IPS DF 19.7 (cell line): ENCODE results near the gene HMCN1.

Experiments used
- DNase-seq: peaks from one replicate; pipeline ENCODE4 v3.0.0-alpha.2; 2013; ENCODE audit warnings: low read depth, low spot score

HMCN1 gene

DNA sequence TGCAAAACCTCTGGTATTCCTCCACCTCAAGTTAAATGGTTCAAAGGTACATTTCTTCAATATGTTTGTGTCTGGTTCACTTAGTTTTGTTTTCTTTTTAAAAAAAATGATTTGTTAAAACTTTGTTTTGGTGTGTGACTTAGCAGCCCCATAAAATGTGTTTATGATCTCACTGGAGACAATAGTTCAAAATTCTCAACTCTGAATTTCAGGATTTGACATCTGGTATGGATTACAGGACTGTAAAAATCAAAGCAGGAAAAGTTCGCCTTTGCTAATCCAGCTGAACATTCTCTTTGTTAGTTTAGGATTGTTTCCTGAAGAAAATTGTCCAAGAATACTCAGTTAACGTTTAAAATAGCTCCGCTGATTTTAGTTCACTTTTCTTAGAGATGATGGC, 231.7 kb downstream of the HMCN1 start:
- no peak for DNase-seq

DNA sequence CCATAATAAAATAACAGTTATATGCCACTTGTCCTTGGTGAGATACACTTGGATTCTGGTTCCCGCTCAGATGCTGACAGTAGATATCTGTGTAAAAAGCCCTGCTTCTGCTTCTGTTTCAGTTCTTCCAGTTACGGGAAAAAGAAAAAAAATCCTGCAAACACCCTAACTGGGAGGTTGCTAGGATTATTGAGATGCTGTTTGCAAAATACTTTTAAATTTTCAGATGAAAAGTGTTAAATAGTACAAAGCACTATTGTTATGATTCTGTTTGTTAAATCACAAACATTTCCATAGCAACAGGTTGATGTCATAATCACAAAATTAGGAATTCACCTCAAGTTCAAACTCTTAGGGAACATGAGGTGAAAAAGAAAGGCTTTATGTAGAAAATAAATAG, 232.3 kb downstream of the HMCN1 start:
- no peak for DNase-seq

DNA sequence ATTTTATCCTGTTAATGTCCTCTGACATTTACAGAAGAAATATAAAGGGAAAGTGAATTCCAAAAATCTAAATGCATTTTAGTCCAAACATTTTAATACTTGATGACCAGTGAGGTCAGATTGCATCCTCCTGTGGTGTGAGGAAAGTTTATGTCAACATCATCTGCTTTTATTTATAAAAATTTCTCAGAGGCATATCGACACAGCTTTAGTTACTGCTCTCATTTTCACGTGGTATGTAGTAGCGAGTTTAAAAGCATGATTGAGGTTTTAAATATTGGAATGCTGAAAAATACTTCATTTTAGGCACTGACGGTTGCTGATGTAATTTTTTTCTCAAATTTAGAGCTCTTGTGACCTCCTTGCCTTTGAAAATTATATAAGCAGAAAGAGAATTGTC, 234.8 kb downstream of the HMCN1 start:
- DNase-seq = no peak

DNA sequence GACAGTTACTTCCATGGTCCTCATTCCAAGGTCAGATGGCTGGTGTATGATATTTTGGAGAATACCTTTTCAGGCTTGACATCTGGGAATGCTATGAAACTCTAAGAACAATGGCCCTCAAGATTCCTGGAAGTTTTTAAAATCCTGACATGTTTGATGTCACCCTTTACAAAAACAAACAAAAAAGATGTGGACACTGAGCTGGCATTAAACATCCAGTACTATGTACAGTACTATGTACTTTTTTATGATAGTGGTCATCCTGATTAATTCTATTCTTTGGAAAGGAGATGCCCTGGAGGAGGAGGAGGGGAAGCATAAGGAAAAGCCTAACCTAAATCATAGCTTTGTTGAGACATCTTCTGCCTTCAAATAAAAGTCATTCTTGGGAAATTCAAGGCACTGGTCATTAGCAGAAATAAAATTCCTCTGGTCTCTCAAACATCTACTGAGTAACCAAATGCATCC, 235.4 kb downstream of the HMCN1 start:
- no peak for DNase-seq

DNA sequence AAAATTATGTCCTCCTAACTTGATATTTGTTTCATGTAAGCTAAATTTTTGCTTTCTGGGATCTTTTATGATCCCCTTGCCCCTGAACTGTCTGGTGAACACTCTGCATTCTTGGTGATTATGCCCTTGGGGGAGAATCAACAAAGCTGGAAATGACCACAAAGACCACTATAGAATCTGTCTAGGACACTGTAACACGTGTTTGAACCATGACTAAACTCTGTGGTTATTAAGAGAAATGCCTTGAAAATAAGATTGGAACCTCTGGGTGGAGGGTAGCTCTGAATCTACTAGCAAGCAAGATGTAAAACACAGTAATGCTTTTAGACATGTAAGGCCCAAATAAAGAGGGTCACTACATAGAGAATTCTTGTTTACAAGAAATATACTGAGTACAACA, 237.5 kb downstream of the HMCN1 start:
- DNase-seq = no peak

DNA sequence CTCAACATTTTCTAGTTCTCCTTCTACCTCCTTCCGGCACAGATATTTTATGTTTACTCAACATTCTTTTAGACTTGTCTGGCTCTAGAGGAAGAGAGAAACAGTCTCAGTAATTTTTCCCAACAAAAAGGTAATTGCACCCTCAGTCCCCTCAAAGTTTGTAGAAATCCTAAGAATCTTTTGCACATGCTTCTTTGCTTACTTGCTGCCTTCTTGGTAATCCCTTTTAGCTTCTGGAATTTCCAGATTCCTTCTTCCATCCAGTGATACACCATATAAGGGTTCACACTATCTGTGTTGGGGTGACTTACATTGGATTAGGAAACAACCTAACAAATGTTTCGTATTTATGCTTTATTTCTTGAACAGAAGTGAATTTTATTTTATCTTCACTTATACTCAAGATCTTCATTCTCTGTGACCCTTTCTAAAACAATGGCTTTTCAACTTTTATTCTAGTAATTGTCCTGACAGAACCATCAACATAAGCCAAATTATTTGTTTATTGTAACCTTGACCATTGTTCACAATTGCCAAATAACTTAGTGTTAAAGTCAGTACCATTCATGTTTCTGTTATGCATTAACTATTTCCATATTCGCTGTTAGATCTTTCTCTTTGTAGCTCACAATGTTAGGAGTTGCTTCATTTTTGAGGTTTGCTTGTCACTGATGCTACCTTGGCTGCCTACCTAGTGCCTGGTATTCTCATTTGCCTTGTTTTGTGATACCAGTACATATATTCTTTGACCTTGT, 238.1 kb downstream of the HMCN1 start:
- no peak for DNase-seq

DNA sequence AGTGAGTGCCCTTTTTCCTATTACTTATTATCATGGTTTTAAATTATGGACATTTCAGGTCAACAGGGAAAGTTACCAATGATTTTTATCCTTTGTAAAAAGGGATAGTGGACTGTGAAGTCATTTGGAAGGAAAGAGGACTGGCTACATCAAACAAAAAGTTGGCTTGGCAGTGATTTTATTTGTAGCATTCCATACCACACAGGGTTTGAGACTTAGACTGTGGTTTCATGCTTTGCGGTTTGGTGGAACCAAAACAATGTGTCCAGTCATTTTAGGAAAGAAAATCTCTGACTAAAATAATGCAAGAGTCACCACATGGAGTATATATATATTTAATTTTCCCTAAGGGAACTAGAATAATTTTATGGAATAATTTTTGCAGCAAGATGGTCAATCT, 239.5 kb downstream of the HMCN1 start:
- no peak for DNase-seq

DNA sequence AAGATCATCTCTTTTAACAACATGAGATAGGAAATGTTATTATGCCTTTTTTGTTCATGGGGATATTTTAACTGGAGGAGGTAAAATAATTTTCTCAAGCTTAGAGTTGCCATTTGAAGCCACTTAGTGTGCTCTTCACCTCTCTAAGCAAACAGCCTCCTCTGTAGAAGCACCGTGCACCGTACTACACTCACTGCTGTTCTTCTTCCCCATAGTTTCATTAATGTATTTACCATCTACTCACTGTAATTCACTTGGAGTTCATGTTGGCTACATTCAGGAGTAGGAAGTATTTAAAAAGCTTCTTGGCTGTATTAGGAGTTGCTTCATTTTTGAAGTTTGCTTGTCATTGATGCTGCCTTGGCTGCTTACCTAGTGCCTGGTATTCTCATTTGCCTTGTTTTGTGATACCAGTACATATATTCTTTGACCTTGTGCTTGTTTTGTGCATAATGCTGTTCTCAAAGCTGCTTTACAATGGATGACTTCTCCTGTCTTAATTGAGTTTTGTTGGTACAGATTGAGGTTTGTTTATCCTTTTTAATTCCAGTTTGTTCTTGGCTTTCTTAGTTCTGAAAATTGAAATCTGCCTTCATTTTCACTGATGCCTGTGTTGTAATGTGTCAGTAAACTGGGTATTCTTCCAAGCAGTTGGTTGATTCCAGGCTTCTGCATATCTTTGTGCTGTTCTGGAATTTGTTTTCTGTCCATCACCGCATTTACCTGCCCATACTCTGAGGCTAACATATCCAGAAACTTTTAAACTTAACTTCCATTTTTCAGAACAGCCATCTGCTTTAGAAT, 240.4 kb downstream of the HMCN1 start:
- DNase-seq = no peak

DNA sequence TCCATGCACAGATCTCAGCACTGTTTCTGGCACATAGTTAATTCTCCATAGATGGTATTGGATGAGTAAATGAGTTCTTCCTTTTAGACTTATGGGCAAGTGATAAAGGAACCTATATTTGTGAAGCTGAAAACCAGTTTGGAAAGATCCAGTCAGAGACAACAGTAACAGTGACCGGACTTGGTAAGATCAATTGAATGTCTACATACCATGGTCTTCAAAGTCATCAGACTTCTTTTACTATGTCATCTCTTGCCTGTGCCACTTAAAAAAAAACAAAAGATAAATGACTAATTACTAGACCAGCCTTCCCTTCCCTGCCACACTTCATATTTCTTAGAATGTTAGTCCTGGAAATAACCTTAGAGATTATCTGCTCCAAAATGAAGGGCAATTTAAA, 246.7 kb downstream of the HMCN1 start:
- DNase-seq = no peak

DNA sequence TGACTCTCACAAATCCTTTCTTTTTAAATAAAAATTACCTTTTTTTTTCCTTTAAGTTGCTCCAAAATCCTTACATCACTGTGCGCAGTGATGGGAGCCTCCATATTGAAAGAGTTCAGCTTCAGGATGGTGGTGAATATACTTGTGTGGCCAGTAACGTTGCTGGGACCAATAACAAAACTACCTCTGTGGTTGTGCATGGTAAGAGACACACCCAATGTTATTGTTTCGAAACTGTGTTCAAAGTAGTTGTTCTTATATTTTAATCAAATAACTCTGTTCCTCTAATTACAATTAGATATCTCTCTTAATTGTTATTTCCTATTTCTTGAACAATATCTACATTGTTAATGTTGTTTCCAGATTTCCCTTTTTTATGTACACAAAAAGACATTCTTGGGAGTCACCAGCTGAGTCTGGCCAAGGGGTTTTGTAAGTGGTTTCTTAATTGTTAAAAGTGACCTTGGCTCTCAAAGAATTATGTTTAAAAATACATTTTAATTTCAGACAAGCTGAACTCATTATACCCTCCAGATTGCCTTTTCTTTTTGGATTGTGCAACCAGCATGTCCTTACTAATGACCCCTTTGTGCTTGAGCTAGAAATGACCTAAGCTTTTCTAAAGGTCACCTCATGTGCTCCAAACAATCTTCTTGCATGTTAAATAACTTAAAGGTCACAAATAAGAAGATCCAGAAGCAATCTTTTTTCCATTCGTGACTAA, 250.1 kb downstream of the HMCN1 start:
- DNase-seq = no peak

DNA sequence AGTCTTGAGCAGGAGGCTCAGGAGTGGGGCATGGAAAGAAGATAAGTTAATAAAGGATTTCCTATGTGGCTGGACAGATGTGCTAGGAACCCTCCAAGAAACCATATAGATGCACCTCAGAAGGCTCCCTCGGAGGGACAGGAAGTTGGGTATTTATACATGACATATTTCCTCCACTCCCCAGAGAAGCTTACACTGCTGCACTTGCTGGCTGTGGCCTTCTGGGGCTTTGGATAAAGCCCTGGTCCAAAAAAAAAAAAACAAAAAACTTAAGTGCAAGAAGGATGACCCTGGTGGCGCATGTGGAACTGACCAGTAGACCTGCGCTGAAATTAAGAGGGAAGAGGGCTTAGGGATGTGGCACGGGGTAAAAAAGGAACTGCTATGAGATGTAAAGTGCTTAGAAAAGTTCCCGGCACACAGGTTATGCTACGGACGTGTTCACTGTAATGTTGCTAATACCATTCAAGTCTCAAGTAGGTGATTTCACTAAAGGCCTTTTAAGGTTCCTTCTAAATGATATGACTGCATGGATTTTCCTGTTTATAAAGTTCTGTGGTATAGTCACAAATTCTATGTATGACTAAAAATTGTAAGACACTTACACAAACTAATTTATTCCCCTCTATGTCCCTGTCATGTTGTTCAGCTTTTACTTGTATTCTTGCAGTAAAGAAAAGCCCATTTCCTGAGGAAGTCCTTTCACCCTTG, 253.6 kb downstream of the HMCN1 start:
- DNase-seq = no peak

DNA sequence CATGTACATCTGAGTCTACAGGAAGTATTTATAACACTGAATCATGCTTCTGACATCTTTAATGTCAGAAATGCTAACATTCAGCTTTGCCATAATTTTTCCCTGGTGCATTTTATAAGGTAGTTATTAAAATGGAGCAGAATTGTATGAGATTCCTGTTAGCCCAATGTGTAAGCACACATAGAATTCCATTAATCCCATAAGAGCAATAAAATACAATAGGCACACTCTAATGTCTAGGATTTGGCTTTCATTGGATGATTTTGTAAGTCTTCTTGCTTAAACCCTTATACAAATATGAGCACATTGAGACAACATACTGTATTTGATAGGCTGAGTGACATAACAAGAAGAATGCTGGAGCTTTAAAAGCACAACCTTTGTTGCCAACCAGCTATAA, 256.4 kb downstream of the HMCN1 start:
- no peak for DNase-seq

DNA sequence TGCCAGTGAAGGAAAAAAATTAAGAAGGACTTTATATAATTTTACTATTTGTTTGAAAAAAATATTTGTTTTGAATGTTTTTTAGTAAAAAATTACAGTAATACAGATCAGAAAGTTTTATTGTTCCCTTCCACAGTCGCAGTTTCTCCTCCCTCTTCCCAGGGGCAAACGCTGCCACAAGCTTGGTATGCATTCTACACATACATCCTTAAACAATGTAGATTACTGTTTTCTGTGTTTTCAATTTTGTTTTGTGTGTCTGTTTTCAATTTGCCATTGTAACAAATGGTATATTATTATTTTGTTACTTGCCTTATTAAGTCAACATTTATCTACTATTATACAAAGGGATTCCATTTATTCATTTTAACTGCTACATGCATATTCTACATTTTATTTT, 257.1 kb downstream of the HMCN1 start:
- no peak for DNase-seq

DNA sequence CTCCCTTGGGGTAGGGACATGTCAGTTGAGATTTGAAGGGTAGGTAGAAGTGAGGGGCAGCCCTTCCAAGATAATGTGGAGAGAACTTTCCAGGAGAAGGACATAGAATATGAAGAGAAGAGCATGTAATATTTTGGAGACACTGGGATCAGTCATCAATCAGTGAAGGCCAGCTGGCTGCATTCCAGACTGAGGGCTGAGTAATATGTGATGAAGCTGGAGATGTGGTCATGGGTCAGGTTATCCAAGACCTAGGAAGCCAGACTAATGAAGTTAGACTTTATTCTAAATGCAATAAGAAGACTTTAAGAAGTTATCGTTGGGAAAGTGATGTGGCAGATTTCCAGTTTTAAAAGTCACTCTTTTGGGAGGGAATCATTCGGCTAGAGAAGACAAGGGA, 262.0 kb downstream of the HMCN1 start:
- no peak for DNase-seq

DNA sequence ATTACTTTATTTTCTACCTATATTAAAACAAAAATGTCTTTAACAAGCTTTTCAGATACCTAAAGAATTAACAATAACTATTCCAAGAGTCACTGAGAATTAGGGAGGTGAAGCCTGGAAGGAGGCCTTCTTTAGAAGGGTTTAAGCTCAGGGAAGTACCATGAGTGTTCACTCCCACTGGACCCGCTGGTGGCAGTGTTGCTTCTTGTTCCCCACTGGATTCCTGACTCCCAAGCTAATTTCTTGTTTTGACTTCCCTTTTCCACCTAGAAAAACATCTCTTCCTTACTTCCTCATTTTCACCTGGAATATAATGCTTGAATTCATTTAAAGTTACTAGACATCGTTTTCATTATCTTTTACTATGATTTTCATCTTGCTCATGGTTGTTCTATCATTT, 264.2 kb downstream of the HMCN1 start:
- no peak for DNase-seq

DNA sequence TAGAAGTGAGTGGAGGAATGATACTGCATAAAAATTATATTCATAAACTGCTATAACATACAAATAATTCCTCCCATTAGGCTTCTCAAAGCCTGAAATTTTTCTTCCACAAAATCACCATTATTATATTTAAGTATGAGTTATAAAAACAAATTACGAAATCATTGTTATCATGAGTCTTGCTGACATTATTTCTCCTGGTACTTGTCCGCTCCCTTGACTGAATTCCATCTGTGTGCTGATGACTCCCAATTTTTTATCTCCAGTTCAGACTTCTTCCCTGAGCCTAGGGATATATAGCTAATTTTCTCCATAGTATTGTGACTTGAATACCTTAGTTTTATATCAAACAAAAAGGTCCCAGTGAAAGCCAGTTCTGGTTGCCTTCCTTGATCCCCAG, 268.2 kb downstream of the HMCN1 start:
- no peak for DNase-seq

DNA sequence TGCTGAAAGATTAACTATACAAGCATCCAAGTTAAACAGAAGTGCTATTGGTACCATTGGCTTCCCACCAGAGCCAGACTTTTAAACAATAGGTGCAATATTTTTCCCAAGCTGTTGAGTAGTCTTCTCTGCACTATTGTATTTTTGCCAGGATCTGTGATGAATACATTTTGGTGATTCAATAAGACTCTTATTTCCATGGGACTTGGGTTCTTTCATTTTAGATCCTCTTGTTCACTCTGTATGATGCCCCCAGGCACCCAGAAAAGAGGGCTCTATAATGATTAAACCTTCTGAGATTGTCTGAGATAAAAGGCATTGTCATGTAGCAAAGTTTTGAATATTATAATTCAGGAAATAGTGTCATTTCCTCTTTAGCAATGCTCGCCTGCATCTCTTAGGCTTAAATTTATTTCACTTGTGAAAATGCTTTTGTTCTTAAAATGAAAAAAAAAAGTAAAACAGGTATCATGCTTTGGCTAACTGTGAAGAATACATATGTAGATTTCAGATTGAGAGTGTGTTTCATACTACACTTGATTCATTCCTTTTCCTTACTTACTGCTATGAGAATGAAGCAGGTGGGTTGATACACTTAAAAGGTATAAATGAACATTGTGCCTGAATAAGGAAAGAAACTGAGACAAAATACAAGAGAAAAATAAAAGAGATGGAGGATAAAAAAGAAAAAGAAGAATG, 275.0 kb downstream of the HMCN1 start:
- DNase-seq = no peak

DNA sequence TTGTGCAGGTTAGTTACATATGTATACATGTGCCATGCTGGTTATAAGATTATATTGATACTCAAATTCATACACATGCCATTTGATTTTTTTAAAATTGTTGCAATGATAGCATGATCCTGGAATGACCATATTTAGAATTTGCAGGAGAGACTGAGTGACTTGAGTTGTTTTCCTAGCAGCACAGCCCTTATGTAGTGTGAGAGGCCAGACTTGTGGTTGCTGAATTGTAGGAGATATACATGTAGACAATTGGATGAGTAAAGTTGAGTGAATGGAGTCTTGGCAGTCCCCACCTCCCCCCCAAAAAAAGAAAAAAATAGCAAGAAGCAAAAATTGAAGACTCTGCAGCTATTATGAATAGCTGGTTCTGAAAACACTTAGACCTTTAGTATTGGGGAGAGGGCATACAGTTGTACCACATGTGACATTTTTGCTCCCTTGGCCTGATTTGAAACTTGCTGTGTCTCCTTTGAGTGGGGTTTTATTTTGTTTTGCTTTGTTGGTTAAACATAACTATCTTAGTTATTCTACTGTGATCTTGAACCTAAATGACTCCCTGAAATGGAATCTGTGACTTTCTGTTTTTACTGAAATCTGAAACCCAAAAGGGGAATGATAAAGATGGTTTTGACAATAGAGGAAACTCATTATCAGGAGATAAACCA, 280.3 kb downstream of the HMCN1 start:
- no peak for DNase-seq

DNA sequence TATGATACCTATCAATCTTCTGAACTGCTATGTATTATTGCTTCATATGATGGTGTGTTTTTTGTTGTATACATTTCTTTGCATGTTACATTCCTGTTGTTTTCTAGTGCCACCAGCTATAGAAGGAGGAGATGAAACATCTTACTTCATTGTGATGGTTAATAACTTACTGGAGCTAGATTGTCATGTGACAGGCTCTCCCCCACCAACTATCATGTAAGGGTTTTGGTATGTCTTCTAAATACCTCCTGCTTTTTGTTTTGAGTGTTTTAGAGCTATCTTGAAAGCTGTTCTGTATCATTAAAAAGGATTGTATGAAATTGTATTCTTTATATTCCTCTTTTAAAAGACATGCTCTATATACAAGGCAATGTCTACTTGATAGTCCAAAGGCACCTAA, 282.7 kb downstream of the HMCN1 start:
- DNase-seq = no peak

DNA sequence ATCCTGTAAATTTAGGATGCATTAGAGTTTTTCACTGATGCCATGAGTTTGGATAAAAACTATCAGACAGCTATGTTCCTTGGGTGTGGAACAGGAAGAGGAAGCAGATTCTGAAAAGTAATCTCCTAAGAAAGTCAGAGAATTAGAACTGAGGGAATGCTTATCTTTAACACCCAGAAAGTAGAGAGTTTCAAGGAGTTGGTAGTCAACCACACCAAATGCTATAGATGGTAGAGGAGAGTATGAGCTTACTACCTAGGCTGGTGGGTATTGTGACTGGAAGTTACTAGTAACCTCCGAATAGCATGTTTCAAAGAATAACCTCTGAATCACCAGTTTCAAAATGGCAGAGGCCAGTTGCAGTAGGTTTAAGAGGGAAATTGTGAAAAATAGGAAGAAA, 288.0 kb downstream of the HMCN1 start:
- no peak for DNase-seq

DNA sequence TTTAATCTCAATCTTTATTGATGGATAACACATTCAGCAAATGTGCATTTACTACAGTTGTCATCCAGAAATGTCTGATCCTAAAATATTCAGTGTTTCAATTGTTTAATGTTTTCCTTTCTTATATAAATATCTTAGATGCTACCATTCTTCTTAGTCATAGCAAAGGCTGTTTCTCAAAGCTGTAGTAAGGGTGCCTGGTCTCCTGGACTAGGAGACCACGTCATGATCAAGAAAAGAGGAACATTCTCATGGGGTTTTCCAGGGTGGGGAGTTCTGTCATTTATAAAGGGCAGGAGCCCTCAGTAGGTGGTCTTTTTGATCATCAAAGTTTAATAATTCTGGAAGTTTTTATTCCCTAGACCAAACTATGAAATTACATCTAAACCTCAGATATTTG, 292.8 kb downstream of the HMCN1 start:
- no peak for DNase-seq
